HAP-1 (cell line): ENCODE results near the gene SMARCA2.
A peak's percentile ranks its signal among the peaks of the same experiment; 100 is the strongest.

Experiments
- DNase-seq, 2 experiments: peaks; one replicate each; pipeline ENCODE4 v3.0.0-alpha.2; 2016 to 2020; ENCODE audit warnings: low spot score in 2 of 2
- H3K27me3 ChIP-seq: fragments of 250-450 bp; sonication (Bioruptor Pico); 2 replicates; pipeline ENCODE4 v1.5.1; 2020; ENCODE audit warnings: low read depth, mild to moderate bottlenecking, moderate library complexity
- H3K36me3 ChIP-seq: fragments of 250-450 bp; sonication (Bioruptor Pico); replicated peaks from 2 replicates; pipeline ENCODE4 v1.5.1; 2020; ENCODE audit warnings: mild to moderate bottlenecking
- H3K4me1 ChIP-seq: fragments of 250-450 bp; sonication (Bioruptor Pico); 2 replicates; pipeline ENCODE4 v1.5.1; 2020; ENCODE audit warnings: mild to moderate bottlenecking
- H3K4me3 ChIP-seq: fragments of 250-450 bp; sonication (Bioruptor Pico); 2 replicates; pipeline ENCODE4 v1.5.1; 2020; ENCODE audit warnings: mild to moderate bottlenecking, moderate library complexity
- H3K9me3 ChIP-seq: fragments of 250-450 bp; sonication (Bioruptor Pico); 2 replicates; pipeline ENCODE4 v1.5.1; 2020; ENCODE audit warnings: mild to moderate bottlenecking, moderate library complexity
- in situ Hi-C: fragments of 300-500 bp; cut with MboI; formaldehyde crosslinking; loops from 3 replicates; pipeline ENCODE4 v1.14.3; 2020; ENCODE audit warnings: low sequenced_read_pairs, inconsistent platforms, mixed read lengths

The SMARCA2 gene

GRCh38 chr9:2019723-2020122, 4.6 kb downstream of the SMARCA2 start:
- Histone ChIP-seq H3K9me3 (no peaks in the 10 kb centered on the region), H3K4me1 (peaks cover 14% of the 10 kb centered on the region), H3K4me3 (no peak overlapping the region), H3K27me3 (peaks cover 16% of the 10 kb centered on the region), H3K36me3 (no peaks in the 10 kb centered on the region)
- in situ Hi-C loops: no loop called here
- no peak for DNase-seq

- H3K4me3 ChIP-seq: no peak overlapping the region
- H3K4me1 ChIP-seq: peaks cover 18% of the 10 kb centered on the region
- no peaks in the 10 kb centered on the region for H3K36me3 ChIP-seq
- no peaks in the 10 kb centered on the region for H3K9me3 ChIP-seq
- DNase-seq: no peak
- peaks cover 16% of the 10 kb centered on the region for H3K27me3 ChIP-seq
- in situ Hi-C loops: no loop called here
These were observed 6.6 kb downstream of the SMARCA2 start for GRCh38 chr9:2021731-2022130.

- Histone ChIP-seq H3K4me3 (no peak overlapping the region), H3K36me3 (no peaks in the 10 kb centered on the region), H3K4me1 (peaks cover 18% of the 10 kb centered on the region), H3K9me3 (no peaks in the 10 kb centered on the region), H3K27me3 (peaks cover 16% of the 10 kb centered on the region)
- no peak for DNase-seq
- in situ Hi-C loops: no loop called here
These were observed 7.4 kb downstream of the SMARCA2 start for GRCh38 chr9:2022560-2022959.

DNA sequence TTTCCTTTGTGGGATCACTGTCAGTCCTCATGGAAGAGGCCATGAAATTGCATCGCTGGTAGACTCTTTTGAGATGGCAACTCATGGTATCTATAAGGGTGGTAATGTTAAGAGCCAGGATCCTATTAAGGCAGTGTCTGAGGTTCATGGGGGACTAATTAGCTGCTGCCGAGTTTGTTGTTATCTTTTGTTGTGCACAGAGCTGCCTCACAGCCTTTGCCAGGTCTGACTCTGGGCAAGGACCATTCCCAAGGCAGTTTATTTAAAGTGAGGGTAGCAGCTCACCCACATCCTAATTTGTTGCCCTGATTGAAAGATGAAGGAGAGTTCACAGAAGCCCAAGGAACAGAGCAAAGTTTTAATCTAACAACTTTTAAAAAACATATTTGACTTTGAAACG, 7.9 kb downstream of the SMARCA2 start:
- no peaks in the 10 kb centered on the region for H3K36me3 ChIP-seq
- peaks cover 18% of the 10 kb centered on the region for H3K4me1 ChIP-seq
- no peak for DNase-seq
- no peak overlapping the region for H3K4me3 ChIP-seq
- no peaks in the 10 kb centered on the region for H3K9me3 ChIP-seq
- in situ Hi-C loops: no loop called here
- peaks cover 16% of the 10 kb centered on the region for H3K27me3 ChIP-seq

DNA sequence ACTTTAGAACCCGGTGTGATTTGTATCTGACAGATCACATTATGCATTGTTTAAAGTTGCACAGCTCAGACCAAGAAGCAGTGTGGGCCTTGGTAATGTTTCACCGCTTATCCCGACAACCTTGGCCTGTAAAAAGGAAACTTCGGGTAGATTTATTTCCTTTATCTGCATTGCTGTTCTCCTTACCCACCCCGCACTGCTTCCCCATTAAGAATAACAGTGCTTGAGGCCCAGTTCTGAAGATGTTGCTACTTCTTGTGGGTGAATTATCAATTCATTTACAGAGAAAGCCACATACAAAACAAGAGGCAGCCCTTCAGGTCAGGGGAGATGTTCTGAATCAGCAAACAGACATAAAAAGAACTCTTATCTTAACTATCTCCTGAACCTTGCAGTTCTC, 8.4 kb downstream of the SMARCA2 start:
- peaks cover 13% of the 10 kb centered on the region for H3K4me1 ChIP-seq
- in situ Hi-C loops: no loop called here
- no peaks in the 10 kb centered on the region for H3K9me3 ChIP-seq
- H3K27me3 ChIP-seq: peaks cover 16% of the 10 kb centered on the region
- no peak overlapping the region for H3K4me3 ChIP-seq
- no peaks in the 10 kb centered on the region for H3K36me3 ChIP-seq
- no peak for DNase-seq

DNA sequence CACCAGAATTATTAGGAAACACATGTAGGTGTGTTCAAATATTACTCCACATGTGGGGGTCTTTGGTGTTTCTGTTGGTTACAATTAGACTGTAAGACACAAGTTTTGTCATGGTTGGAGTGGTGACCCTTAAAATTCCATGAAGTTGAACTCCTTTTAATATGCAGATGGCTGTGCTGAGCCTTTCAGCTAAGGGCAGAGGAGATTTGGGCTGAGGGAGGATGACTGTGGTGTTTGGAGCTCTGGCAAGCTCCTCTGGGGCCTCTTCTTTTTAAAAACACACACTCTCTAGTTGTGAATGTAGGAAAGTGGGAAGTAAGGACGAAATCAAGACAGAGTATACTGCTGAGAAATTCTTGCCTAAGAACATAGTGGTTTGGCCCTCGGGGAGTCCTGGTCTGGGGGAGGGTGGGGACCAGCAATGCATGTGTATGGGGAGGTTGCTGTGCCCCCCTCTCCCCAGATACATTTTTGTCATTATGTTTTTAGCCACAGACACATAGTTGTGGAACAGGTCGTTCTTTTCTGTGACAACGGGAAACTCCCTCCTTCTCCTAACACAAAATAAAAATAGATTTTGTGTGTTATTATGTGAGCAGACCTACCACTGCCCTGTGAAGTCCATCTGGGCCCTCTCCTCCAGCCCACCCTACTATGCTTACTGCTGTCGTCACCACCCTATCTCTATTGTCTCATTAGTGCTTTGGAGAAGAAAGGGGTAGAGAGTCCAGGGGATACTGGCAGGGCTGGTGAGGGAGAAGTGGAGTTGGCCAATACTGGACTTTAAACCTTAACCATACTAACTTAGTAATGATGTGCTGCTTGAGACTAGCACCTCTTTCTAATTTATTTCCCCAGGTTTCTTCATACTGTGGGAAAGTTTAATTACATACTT, 10.0 kb downstream of the SMARCA2 start:
- H3K9me3 ChIP-seq: no peaks in the 10 kb centered on the region
- H3K27me3 ChIP-seq: peaks cover 11% of the 10 kb centered on the region
- in situ Hi-C loops: no loop called here
- no peaks in the 10 kb centered on the region for H3K36me3 ChIP-seq
- peak; percentile 12 to 23 for DNase-seq
- peaks cover 6% of the 10 kb centered on the region; the same call in 1 of the 2 replicates for H3K4me1 ChIP-seq
- H3K4me3 ChIP-seq: no peak overlapping the region

DNA sequence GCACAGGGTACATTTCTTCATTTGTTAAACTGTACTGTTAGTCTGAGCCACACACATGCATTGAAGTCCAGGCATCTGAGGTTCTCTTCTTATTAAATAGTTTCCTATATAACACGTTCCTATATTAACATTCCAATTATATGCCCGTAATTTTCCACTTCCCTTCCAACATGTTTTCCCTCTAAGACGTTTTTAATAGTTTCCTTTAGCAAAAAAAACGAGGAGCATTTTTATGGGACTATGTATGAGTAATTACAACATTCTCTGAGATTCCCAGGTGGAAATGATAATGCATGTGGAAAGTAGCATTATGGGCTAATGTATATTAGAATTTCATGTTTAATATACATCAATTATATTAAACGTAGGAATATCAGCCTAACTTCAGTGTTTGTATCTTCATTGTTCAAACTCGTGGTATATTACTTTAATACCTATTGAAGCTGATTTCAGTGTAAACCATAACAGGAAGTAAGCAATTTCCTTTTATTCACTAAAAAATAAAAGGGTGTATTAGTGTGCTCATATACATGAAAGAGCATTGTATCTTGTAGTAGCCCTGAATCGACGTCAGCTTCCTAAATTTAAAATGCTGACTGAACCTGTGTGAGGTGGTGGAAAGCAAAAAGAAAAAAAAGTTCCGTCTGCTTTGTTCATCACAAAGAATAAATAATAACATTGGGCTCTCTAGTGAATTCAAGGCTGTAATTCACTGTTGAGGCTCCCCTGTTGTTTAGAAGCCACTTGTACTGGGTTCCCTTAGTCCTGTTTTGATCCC, 11.3 kb downstream of the SMARCA2 start:
- no peak overlapping the region for H3K4me3 ChIP-seq
- H3K9me3 ChIP-seq: no peaks in the 10 kb centered on the region
- no peak for DNase-seq
- in situ Hi-C loops: no loop called here
- H3K4me1 ChIP-seq: peaks cover 6% of the 10 kb centered on the region; the same call in 1 of the 2 replicates
- H3K27me3 ChIP-seq: no peaks in the 10 kb centered on the region
- H3K36me3 ChIP-seq: no peaks in the 10 kb centered on the region

DNA sequence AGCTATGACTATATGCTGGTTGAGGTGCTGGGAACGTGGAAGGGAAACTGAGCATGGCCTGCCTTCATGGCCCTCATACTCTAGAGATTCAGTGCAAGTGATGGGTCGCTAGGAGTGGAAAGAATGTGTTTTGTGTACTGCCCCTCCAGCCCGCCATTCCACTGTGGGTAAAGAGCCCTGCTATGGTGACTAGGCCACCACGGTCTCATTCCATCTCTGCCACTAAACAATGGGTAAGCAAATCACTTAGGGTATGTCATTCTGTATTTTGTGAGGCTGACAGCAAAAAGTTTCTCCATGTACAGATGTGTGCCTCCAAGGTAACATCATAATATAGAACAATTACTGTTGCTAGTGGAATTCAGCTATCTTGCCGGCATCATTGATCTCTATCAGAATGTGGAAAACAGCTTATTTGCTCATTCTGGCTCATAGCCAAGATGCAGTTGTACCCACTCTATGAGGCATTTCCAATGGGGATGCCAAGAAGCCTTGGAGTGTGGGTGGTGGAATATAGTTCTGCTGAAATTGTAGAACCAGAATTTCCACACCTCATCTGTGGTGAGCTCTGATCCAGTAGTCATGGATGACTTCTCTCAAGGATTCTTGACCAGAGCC, 12.5 kb downstream of the SMARCA2 start:
- H3K4me3 ChIP-seq: no peak overlapping the region
- H3K36me3 ChIP-seq: no peaks in the 10 kb centered on the region
- no peak for DNase-seq
- no peaks in the 10 kb centered on the region for H3K9me3 ChIP-seq
- peaks cover 6% of the 10 kb centered on the region; the same call in 1 of the 2 replicates for H3K4me1 ChIP-seq
- no peaks in the 10 kb centered on the region for H3K27me3 ChIP-seq
- in situ Hi-C loops: no loop called here

DNA sequence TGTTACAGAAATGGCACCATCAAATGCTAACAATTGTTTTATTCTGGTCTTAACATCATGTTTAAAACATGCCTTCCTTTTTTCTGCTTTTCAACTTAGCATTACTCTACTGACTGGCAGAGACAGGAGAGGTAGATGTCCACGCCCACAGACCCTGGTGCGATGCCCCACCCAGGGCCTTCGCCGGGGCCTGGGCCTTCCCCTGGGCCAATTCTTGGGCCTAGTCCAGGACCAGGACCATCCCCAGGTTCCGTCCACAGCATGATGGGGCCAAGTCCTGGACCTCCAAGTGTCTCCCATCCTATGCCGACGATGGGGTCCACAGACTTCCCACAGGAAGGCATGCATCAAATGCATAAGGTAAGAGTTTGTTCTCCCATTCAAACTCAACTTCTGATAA, 13.7 kb downstream of the SMARCA2 start:
- H3K9me3 ChIP-seq: no peaks in the 10 kb centered on the region
- no peaks in the 10 kb centered on the region for H3K36me3 ChIP-seq
- H3K27me3 ChIP-seq: no peaks in the 10 kb centered on the region
- in situ Hi-C loops: no loop called here
- H3K4me1 ChIP-seq: peaks cover 6% of the 10 kb centered on the region; the same call in 1 of the 2 replicates
- no peak for DNase-seq
- H3K4me3 ChIP-seq: no peak overlapping the region

GRCh38 chr9:2029666-2030170, 14.6 kb downstream of the SMARCA2 start:
- H3K9me3 ChIP-seq: no peaks in the 10 kb centered on the region
- in situ Hi-C loops: no loop called here
- no peaks in the 10 kb centered on the region for H3K36me3 ChIP-seq
- H3K4me3 ChIP-seq: no peak overlapping the region
- H3K4me1 ChIP-seq: peaks cover 4% of the 10 kb centered on the region; the same call in 1 of the 2 replicates
- H3K27me3 ChIP-seq: no peaks in the 10 kb centered on the region
- no peak for DNase-seq

GRCh38 chr9:2032234-2032633, 17.1 kb downstream of the SMARCA2 start:
- Histone ChIP-seq H3K4me3 (no peak overlapping the region), H3K27me3 (no peaks in the 10 kb centered on the region), H3K36me3 (no peaks in the 10 kb centered on the region), H3K4me1 (no peaks in the 10 kb centered on the region), H3K9me3 (no peaks in the 10 kb centered on the region)
- DNase-seq: no peak
- in situ Hi-C loops: no loop called here

DNA sequence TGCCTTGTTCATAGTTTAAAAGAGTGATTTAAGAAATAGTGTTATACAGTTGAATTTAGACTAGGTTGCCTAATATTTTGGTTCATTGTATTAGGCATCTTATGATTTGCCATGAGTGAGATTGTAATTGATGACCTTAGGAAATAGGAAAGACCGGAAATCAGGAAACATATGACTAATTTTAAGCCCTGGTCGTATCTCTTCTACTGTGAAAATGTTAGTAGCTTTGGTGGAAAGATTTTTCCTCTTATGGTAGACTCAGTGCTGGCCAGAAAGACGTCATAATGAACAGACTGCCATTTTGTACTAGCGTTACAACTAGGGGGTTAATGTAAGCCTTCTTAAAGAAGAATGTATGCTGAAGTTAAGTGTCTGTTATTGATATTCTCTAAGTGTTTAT, 21.7 kb downstream of the SMARCA2 start:
- in situ Hi-C loops: no loop called here
- no peak for DNase-seq
- Histone ChIP-seq H3K4me1 (no peaks in the 10 kb centered on the region), H3K9me3 (no peaks in the 10 kb centered on the region), H3K27me3 (no peaks in the 10 kb centered on the region), H3K36me3 (no peaks in the 10 kb centered on the region), H3K4me3 (no peak overlapping the region)

GRCh38 chr9:2039294-2040180, 24.4 kb downstream of the SMARCA2 start:
- no peaks in the 10 kb centered on the region for H3K27me3 ChIP-seq
- no peak overlapping the region for H3K4me3 ChIP-seq
- no peak for DNase-seq
- in situ Hi-C loops: no loop called here
- H3K36me3 ChIP-seq: no peaks in the 10 kb centered on the region
- H3K4me1 ChIP-seq: no peaks in the 10 kb centered on the region
- no peaks in the 10 kb centered on the region for H3K9me3 ChIP-seq
